HG03108 (cell line): ENCODE results near the gene TMSB4X.
"Not testable (repeated sequence)": the region's sequence is repeated elsewhere in the genome, so short reads cannot be mapped to it uniquely, and the experiment has no call there.

Experiments
- ATAC-seq: cut with Tn5 transposase; IDR thresholded peaks from one replicate; pipeline ENCODE4 v1.9.1; 2021; ENCODE audit warnings: moderate library complexity; ENCODE audit not compliant: unreplicated experiment

The TMSB4X gene

GRCh38 chrX:12974796-12975669 is at the start of gene TMSB4X:
TSS of gene TMSB4X (plus strand) at chrX:12975110.
- ATAC-seq: peak; percentile 27

- no peak for ATAC-seq
These were observed 45.2 kb upstream of the TMSB4X start for GRCh38 chrX:12929701-12930100.

GRCh38 chrX:12930150-12930549 is 44.8 kb upstream of the TMSB4X start:
- ATAC-seq: no peak

DNA sequence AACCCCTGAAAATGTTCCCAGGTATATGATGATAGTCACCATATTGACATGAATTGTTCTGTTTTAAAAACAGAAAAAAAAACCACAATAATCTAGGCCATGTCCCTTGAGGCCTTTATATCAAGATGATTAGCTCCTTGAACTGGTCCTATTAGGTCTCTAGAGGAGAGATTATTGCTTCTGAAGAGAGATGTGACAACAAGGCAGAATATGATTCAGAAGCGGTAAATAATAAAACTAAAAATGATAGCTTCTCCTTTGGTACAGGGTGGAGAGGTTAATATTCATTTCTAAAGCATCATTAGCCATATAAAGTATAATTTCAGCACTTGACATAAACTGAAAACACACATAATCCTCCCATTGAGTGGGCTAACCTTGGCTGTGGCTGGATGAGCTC is 42.7 kb upstream of the TMSB4X start:
- no peak for ATAC-seq

DNA sequence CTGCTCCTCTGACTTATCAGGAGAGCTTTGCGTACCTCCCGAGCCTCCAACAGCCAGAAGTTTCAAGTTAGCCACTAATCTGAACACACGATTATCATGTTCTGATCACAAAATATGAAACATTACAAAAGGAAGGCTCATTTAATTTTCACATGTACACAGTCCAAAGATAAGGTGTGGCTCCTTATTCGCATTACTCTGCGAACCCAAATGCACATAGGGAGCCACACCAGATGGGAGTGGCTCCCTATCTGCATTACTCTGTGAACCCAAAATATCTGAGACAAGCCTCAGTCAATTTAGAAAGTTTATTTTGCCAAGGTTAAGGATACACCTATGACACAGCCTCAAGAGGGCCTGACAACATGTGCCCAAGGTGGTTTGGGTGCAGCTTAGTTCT is 40.1 kb upstream of the TMSB4X start:
- no peak for ATAC-seq

GRCh38 chrX:12936947-12937346 is 38.0 kb upstream of the TMSB4X start:
- no peak for ATAC-seq

GRCh38 chrX:12940471-12940870 is 34.4 kb upstream of the TMSB4X start:
- ATAC-seq: not testable (repeated sequence)

DNA sequence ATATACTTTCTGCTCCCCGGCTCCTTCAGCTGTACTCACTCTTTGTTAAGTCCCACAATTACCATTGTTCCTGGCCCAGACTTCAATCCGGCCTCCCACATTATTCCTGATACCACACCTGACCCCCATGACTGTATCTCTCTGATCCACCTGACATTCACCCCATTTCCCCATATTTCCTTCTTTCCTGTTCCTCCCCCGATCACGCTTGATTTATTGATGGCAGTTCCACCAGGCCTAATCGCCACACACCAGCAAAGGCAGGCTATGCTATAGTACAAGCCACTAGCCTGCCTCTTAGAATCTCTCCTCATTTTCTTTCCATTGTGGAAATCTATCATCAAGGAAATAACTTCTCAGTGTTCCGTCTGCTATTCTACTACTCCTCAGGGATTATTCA is 31.3 kb upstream of the TMSB4X start:
- ATAC-seq: not testable (repeated sequence)

DNA sequence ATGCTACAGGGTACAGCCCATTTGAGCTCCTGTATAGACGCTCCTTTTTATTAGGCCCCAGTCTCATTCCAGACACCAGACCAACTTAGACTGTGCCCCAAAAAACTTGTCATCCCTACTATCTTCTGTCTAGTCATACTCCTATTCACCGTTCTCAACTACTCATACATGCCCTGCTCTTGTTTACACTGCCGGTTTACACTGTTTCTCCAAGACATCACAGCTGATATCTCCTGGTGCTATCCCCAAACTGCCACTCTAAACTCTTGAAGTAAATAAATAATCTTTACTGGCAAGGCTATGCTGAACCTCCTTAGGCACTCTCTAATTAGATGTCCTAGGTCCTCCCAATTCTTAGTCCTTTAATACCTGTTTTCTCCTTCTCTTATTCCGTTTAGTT is 30.5 kb upstream of the TMSB4X start:
- not testable (repeated sequence) for ATAC-seq

- no peak for ATAC-seq
These were observed 29.4 kb upstream of the TMSB4X start for GRCh38 chrX:12945494-12945893.

DNA sequence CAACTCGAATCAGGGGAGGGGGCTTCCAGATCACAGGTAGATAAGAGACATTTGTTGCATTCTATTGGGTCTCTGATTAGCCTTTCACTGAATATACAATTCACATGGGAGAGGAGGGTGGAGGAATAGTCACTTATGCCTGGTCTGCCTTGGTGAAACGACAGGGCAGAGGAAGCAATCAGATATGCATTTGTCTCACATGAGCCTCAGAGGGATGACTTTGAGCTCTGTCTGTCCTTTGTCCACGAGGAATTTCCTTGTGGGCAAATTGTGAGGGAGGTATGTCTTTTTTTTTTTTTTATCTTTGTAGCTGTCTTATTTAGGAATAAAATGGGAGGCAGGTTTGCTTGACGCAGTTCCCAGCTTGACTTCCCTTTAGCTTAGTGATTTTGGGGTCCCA is 28.5 kb upstream of the TMSB4X start:
- ATAC-seq: no peak

GRCh38 chrX:12946838-12947544 is 27.9 kb upstream of the TMSB4X start:
- ATAC-seq: no peak

DNA sequence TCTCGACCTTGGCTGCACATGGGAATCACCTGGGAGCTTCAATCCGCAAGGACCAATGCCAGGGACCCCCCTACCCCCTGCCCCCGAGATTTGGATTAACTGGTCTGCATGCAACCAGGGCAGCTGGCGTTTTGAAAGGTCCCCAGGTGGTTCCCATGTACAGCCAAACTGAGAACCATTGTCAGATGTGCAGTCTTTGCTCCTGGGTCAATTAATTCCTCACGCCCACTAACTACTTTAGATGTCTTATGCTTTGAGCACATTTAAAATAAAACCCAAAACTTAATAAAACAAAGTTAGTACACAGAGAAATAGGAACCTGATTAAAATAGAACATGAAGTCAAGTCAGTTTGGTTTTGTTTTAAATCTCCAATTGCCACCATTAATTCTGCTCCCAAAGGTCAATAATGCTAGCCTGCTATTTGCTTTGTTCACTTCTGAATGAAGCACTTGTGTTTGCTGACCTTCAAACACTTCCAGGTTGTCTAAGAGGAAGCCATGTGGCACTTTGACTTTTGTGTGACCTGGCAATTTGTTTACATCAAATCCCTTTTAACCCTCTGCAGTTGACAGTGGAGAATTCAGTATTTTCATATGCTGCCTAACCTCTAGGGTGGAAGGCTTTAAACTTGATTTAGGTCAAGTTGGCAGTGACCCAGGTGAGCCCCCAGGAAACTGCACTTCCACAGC is 27.2 kb upstream of the TMSB4X start:
- ATAC-seq: no peak

- no peak for ATAC-seq
These were observed 26.4 kb upstream of the TMSB4X start for GRCh38 chrX:12948495-12948894.

DNA sequence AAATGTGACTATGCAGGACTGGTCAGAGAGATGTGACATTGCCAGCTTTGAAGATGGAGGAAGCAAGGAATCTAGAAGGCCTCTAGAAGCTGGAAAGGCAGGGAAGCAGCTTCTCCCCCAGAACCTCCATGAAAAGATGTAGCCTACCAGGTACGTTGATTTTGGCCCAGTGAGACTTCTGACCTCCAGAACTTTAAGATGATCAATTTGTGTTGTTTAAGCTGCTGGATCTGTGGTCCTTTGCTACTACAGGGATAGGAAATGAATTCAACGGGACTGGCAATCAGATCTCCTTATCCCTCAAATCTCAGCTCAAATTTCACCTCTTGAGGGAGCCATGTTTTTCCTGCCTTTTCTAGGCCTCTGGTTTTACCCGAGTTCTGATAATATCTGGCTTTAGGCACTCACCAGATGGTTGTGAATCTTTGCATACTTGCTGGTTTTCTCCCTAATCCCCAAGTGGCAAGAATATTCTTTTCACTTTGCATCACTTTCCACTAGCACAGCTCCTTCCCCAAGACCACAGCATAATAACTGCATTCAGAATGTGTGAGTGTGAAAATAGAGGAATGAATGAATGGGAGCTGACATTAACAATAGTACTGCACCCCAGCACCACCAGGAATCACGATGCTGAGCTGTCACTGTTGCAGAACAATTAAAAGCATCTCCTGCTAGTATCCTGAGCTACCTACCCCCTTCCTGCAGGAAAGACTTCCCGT is 25.5 kb upstream of the TMSB4X start:
- no peak for ATAC-seq

- peak; percentile 55 for ATAC-seq
These were observed 24.8 kb upstream of the TMSB4X start for GRCh38 chrX:12949927-12950656.

DNA sequence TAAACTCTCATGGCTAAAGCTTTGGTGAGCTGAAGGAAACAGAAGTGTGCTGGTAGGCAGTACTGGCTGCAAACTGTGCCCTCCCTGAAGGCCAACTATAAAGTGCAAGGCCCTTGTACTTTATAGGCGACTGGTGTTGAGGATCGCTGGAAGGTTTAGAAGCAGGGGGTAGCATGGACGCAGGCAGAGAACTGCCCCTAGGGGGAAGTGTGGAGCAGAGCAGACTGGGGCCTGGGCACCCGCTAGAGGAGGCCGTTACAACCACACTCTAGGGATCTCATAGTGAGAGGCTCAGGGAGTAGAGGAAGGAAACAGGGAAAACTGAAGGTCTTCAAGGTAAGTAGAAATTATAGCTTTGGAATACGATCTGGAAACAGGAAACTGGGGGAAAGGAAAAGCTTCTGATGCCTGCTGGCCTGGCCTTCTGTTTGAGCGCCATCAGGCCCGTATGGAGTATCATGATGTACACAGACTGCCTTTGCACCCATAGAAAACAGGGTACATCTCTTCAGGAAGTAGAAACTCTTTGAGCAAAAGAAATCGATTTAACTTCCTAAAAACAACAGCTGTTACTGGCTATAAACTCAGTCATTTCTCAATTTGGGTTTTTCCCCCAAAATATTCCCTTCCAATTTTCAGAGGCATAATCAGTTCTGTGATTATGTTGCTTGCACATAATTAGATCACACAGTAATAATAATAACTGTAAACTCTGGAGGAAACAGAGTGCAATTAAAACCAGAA is 23.9 kb upstream of the TMSB4X start:
- peak; percentile 32 for ATAC-seq

DNA sequence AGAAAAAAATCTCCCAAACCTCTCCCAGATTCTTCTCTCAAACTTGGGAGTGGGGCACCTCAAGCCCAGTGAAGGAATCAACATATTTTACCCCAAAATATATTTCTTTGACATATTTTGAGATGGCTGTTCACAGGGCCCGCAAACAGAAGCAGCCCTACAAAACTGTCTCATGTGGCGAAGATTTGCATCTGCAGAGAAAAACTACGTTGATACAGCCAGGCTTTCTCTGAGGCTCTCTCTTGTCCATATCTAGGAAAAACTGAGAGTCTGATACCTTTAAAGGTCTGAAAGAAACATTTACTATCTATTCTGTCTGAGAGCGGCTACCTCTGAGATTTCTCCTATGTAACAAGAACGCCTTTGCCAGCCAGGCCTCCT is 23.3 kb upstream of the TMSB4X start:
- no peak for ATAC-seq

DNA sequence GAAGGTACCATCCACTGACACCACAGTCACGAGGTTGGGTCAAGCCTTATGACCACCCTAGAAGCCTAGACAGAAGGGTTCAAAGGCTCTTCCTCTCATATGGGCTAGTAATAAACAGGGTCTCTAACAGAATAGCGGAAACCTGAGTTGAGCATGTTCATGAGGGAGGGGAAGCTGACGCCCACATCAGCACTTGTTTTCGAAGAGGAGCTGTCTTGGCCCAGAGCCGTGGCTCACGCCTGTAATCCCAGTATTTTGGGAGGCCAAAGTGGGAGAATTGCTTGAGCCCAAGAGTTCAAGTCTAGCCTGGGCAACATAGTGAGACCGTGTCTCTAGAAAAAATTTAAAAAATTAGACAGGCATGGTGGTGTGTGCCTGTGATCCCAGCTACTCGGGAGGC is 21.5 kb upstream of the TMSB4X start:
- no peak for ATAC-seq

GRCh38 chrX:12954376-12954775 is 20.5 kb upstream of the TMSB4X start:
- no peak for ATAC-seq
